Mucosa of gallbladder (tissue), 1 donor: ENCODE data around the gene TMEM127. TPM values are rescaled to one million over a fixed set of nuclear protein-coding genes. Genes with fewer than 3 reads are reported as not detected.
"Not testable (repeated sequence)": the region's sequence is repeated elsewhere in the genome, so short reads cannot be mapped to it uniquely, and the experiment has no call there.

Source experiments
- DNase-seq: peaks from one replicate; pipeline ENCODE4 v3.0.0-alpha.2; 2020; ENCODE audit warnings: low spot score
- total RNA-seq: library from RNA; stranded (reverse); gene quantifications from one replicate; pipeline ENCODE4 v1.2.1, GENCODE V29; 2021
- donor health status: DM: no; HTN: no; CAD: no.

TMEM127 gene
- 80.3 TPM for total RNA-seq

- DNase-seq, result peak; percentile 98
These were observed at the start of gene TMEM127, which contains the start of gene CIAO1 for GRCh38 chr2:96265840-96266679. Gene TMEM127, minus strand, starts transcription at chr2:96265997. Its CDS starts 616 bp downstream, at chr2:96265381. Gene CIAO1, plus strand, starts transcription at chr2:96266225. Its CDS starts 126 bp downstream, at chr2:96266351.

- DNase-seq, result no peak
These were observed 49.2 kb upstream of the TMEM127 start for GRCh38 chr2:96315005-96315399.

- DNase-seq, result no peak
These were observed 42.5 kb upstream of the TMEM127 start for GRCh38 chr2:96308248-96308647.

- DNase-seq, result no peak
These were observed 40.6 kb upstream of the TMEM127 start for GRCh38 chr2:96306370-96306769.

GRCh38 chr2:96305979-96306308 lies 40.1 kb upstream of the TMEM127 start:
- DNase-seq, result no peak

- peak; percentile 87 for DNase-seq
These were observed 39.5 kb upstream of the TMEM127 start, which contains the start of gene SNRNP200 for GRCh38 chr2:96305091-96305978. Gene SNRNP200, minus strand, starts transcription at chr2:96305546. Its CDS starts 109 bp downstream, at chr2:96305437.

- DNase-seq, result no peak
These were observed 38.8 kb upstream of the TMEM127 start for GRCh38 chr2:96304606-96305005.

GRCh38 chr2:96301865-96302264 lies 36.1 kb upstream of the TMEM127 start:
- DNase-seq, result no peak

- DNase-seq, result no peak
These were observed 31.1 kb upstream of the TMEM127 start for GRCh38 chr2:96296925-96297324.

- not testable (repeated sequence) for DNase-seq
These were observed 28.5 kb upstream of the TMEM127 start for GRCh38 chr2:96294271-96294670.

- DNase-seq, result no peak
These were observed 26.0 kb upstream of the TMEM127 start for GRCh38 chr2:96291751-96292150.

- no peak for DNase-seq
These were observed 21.6 kb upstream of the TMEM127 start for GRCh38 chr2:96287273-96287856.

GRCh38 chr2:96276787-96277499 lies 11.1 kb upstream of the TMEM127 start:
- DNase-seq, result no peak

- DNase-seq, result no peak
These were observed 8.7 kb upstream of the TMEM127 start for GRCh38 chr2:96274355-96275056.

GRCh38 chr2:96273763-96274162 lies 8.0 kb upstream of the TMEM127 start:
- DNase-seq, result no peak

- no peak for DNase-seq
These were observed 6.2 kb upstream of the TMEM127 start for GRCh38 chr2:96271995-96272394.

GRCh38 chr2:96267159-96267971 lies 1.6 kb upstream of the TMEM127 start:
- DNase-seq, result no peak

- no peak for DNase-seq
These were observed 403 bp downstream of the TMEM127 start for GRCh38 chr2:96265349-96265839.

GRCh38 chr2:96264656-96265348 lies 995 bp downstream of the TMEM127 start:
- no peak for DNase-seq
